ENCODE results near the gene LMBR1L.
A peak's percentile ranks its signal among the peaks of the same experiment; 100 is the strongest.

LMBR1L gene

GRCh38 chr12:49088932-49089330 is 21.7 kb downstream of the LMBR1L start:
- no peak for TF ChIP-seq PAX5 (IDR thresholded peaks at IDR 0.05; ENCODE audit: insufficient read depth, low read length, severe bottlenecking)
- no peak for TF ChIP-seq TAF1 (IDR thresholded peaks at IDR 0.05; ENCODE audit: low read depth, low read length)
- TF ChIP-seq SPI1 (IDR thresholded peaks at IDR 0.05; ENCODE audit: low read depth, low read length), result no peak
- no peak for TF ChIP-seq POLR2A (IDR thresholded peaks at IDR 0.05; ENCODE audit: low read depth, low read length)
- no peak for TF ChIP-seq POU2F2 (IDR thresholded peaks at IDR 0.05; ENCODE audit: low read depth, low read length)
- no peak for TF ChIP-seq POLR2AphosphoS5 (IDR thresholded peaks at IDR 0.05; ENCODE audit: low read depth, low read length)
- no peak for DNase-seq (ENCODE audit: insufficient read length, low spot score)
- no peak for FAIRE-seq

GRCh38 chr12:49088150-49088931 is 22.3 kb downstream of the LMBR1L start:
- FAIRE-seq (peak; percentile 83), DNase-seq (ENCODE audit: insufficient read length, low spot score) (no peak)
- TF ChIP-seq POLR2A (IDR thresholded peaks at IDR 0.05; ENCODE audit: low read depth, low read length), result no peak
- TF ChIP-seq POU2F2 (IDR thresholded peaks at IDR 0.05; ENCODE audit: low read depth, low read length), result peak; percentile 97
- TF ChIP-seq POLR2AphosphoS5 (IDR thresholded peaks at IDR 0.05; ENCODE audit: low read depth, low read length), result no peak
- TF ChIP-seq SPI1 (IDR thresholded peaks at IDR 0.05; ENCODE audit: low read depth, low read length), result no peak

- no peak for TF ChIP-seq POLR2A (IDR thresholded peaks at IDR 0.05; ENCODE audit: low read depth, low read length)
- no peak for TF ChIP-seq TAF1 (IDR thresholded peaks at IDR 0.05; ENCODE audit: low read depth, low read length)
- TF ChIP-seq SPI1 (IDR thresholded peaks at IDR 0.05; ENCODE audit: low read depth, low read length), result no peak
- no peak for TF ChIP-seq POU2F2 (IDR thresholded peaks at IDR 0.05; ENCODE audit: low read depth, low read length)
- no peak for TF ChIP-seq POLR2AphosphoS5 (IDR thresholded peaks at IDR 0.05; ENCODE audit: low read depth, low read length)
- TF ChIP-seq PAX5 (IDR thresholded peaks at IDR 0.05; ENCODE audit: insufficient read depth, low read length, severe bottlenecking), result no peak
- FAIRE-seq, result no peak
- DNase-seq (ENCODE audit: insufficient read length, low spot score), result no peak
Measured at GRCh38 chr12:49086116-49086515, 24.5 kb downstream of the LMBR1L start.

- DNase-seq (ENCODE audit: insufficient read length, low spot score) (no peak), FAIRE-seq (no peak)
- TF ChIP-seq POLR2A (IDR thresholded peaks at IDR 0.05; ENCODE audit: low read depth, low read length) (no peak), PAX5 (IDR thresholded peaks at IDR 0.05; ENCODE audit: insufficient read depth, low read length, severe bottlenecking) (no peak), POLR2AphosphoS5 (IDR thresholded peaks at IDR 0.05; ENCODE audit: low read depth, low read length) (no peak), SPI1 (IDR thresholded peaks at IDR 0.05; ENCODE audit: low read depth, low read length) (no peak), TAF1 (IDR thresholded peaks at IDR 0.05; ENCODE audit: low read depth, low read length) (no peak), POU2F2 (IDR thresholded peaks at IDR 0.05; ENCODE audit: low read depth, low read length) (no peak)
Measured at GRCh38 chr12:49084438-49084837, 26.2 kb downstream of the LMBR1L start.

- no peak for TF ChIP-seq PAX5 (IDR thresholded peaks at IDR 0.05; ENCODE audit: insufficient read depth, low read length, severe bottlenecking)
- TF ChIP-seq POLR2A (IDR thresholded peaks at IDR 0.05; ENCODE audit: low read depth, low read length), result no peak
- TF ChIP-seq POU2F2 (IDR thresholded peaks at IDR 0.05; ENCODE audit: low read depth, low read length), result no peak
- no peak for TF ChIP-seq POLR2AphosphoS5 (IDR thresholded peaks at IDR 0.05; ENCODE audit: low read depth, low read length)
- TF ChIP-seq TAF1 (IDR thresholded peaks at IDR 0.05; ENCODE audit: low read depth, low read length), result no peak
- TF ChIP-seq SPI1 (IDR thresholded peaks at IDR 0.05; ENCODE audit: low read depth, low read length), result no peak
- no peak for DNase-seq (ENCODE audit: insufficient read length, low spot score)
- FAIRE-seq, result no peak
Measured at GRCh38 chr12:49079793-49080192, 30.9 kb downstream of the LMBR1L start.

GRCh38 chr12:49070971-49071370 is 39.7 kb downstream of the LMBR1L start:
- TF ChIP-seq TAF1 (IDR thresholded peaks at IDR 0.05; ENCODE audit: low read depth, low read length), result no peak
- FAIRE-seq (no peak), DNase-seq (ENCODE audit: insufficient read length, low spot score) (no peak)

GRCh38 chr12:49069507-49070346 is 40.9 kb downstream of the LMBR1L start, which contains the start of gene RHEBL1:
RHEBL1 (minus strand) TSS chr12:49069979; CDS start chr12:49069785, 194 bp downstream.
- FAIRE-seq (peak; percentile 92), DNase-seq (ENCODE audit: insufficient read length, low spot score) (peak; percentile 94)

GRCh38 chr12:49068879-49069506 is 41.7 kb downstream of the LMBR1L start:
- TF ChIP-seq TAF1 (IDR thresholded peaks at IDR 0.05; ENCODE audit: low read depth, low read length) (no peak), POLR2A (IDR thresholded peaks at IDR 0.05; ENCODE audit: low read depth, low read length) (no peak), POLR2AphosphoS5 (IDR thresholded peaks at IDR 0.05; ENCODE audit: low read depth, low read length) (no peak), SPI1 (IDR thresholded peaks at IDR 0.05; ENCODE audit: low read depth, low read length) (no peak), PAX5 (IDR thresholded peaks at IDR 0.05; ENCODE audit: insufficient read depth, low read length, severe bottlenecking) (no peak), POU2F2 (IDR thresholded peaks at IDR 0.05; ENCODE audit: low read depth, low read length) (no peak)
- FAIRE-seq (no peak), DNase-seq (ENCODE audit: insufficient read length, low spot score) (no peak)

More at GRCh38 chr12:49069507-49070346, 40.9 kb downstream of the LMBR1L start, which contains the start of gene RHEBL1:
- TF ChIP-seq TAF1 (IDR thresholded peaks at IDR 0.05; ENCODE audit: low read depth, low read length) (0 out of 2 replicates have a peak, but pooled peaks have one; percentile 13), SPI1 (IDR thresholded peaks at IDR 0.05; ENCODE audit: low read depth, low read length) (no peak)

- DNase-seq (ENCODE audit: insufficient read length, low spot score) (no peak), FAIRE-seq (no peak)
Measured at GRCh38 chr12:49066120-49066519, 44.5 kb downstream of the LMBR1L start.

More at GRCh38 chr12:49066120-49066519, 44.5 kb downstream of the LMBR1L start:
- no peak for TF ChIP-seq PAX5 (IDR thresholded peaks at IDR 0.05; ENCODE audit: insufficient read depth, low read length, severe bottlenecking)
- TF ChIP-seq SPI1 (IDR thresholded peaks at IDR 0.05; ENCODE audit: low read depth, low read length), result no peak
- TF ChIP-seq POLR2AphosphoS5 (IDR thresholded peaks at IDR 0.05; ENCODE audit: low read depth, low read length), result no peak

Data from GM12891 (cell line).